ENCODE results near the gene ALOX12B. TPM values are rescaled to one million over a fixed set of nuclear protein-coding genes. Genes with fewer than 3 reads are reported as not detected.

The ALOX12B gene
- total and polyA plus RNA-seq, 2 donors (not counting 3 experiments of a cell fraction or from before 2014, with no cell fraction given): not detected

- no peaks in the 10 kb centered on the region for H4K20me1 ChIP-seq (replicated peaks; ENCODE audit: control insufficient read depth, extremely low read depth, insufficient read depth, low read length)
- H3K9me1 ChIP-seq (replicated peaks; ENCODE audit: control insufficient read depth, extremely low read depth, insufficient read depth, low read length): no peaks in the 10 kb centered on the region
- no peak overlapping the region for H2AFZ ChIP-seq (ENCODE audit: low read depth, low read length)
- FAIRE-seq (no peak), DNase-seq (ENCODE audit: low read depth, low spot score) (no peak)
- BruUV-seq (replicated peaks): no TSS peak
- peaks cover 0 to 3% of the 10 kb centered on the region in 2 experiments for H3K27me3 ChIP-seq (ENCODE audit: control insufficient read depth in 2 of 2, insufficient read depth in 2 of 2, low read length in 2 of 2)
- H3K79me2 ChIP-seq (ENCODE audit: control insufficient read depth, insufficient read depth, low read length): no peaks in the 10 kb centered on the region
- intact Hi-C loops (cut with micrococcal nuclease): no loop called here
- dilution Hi-C loops (cut with MboI; ENCODE audit: extremely low pct_ligation_motif_present, low sequenced_read_pairs): no loop called here
- TF ChIP-seq MYC (IDR thresholded peaks at IDR 0.05; ENCODE audit: low read depth, low read length) (no peak), POLR2AphosphoS5 (IDR thresholded peaks at IDR 0.05; ENCODE audit: insufficient read depth, low read depth, low read length) (no peak), JUN (IDR thresholded peaks at IDR 0.05; ENCODE audit: borderline replicate concordance, insufficient read depth, insufficient read length, low read depth) (no peak), EZH2 (IDR thresholded peaks at IDR 0.05; ENCODE audit: borderline replicate concordance, low read depth, low read length, severe bottlenecking) (no peak), CTCF (IDR thresholded peaks at IDR 0.05; ENCODE audit: extremely low read depth in 1 of 2, insufficient read depth in 1 of 2, low read depth in 1 of 2, low read length in 2 of 2) (no peak), FOS (IDR thresholded peaks at IDR 0.05; ENCODE audit: borderline replicate concordance, insufficient read depth, low read length) (no peak), MAX (IDR thresholded peaks at IDR 0.05; ENCODE audit: insufficient read depth, insufficient read length) (no peak), POLR2A (IDR thresholded peaks at IDR 0.05; ENCODE audit: low read depth, low read length) (no peak), GATA2 (IDR thresholded peaks at IDR 0.05; ENCODE audit: insufficient read depth, insufficient read length, low read depth, low read length) (no peak)
- ChIA-PET POLR2A (no interaction called here), CTCF (interaction anchor here (1.0 to 2.4 kb wide), 4 partner anchors 11 to 57 kb away, joined by 5 to 8 read pairs (median 6); no protein-coding TSS in a partner anchor)
- H3K9me3 ChIP-seq (replicated peaks; ENCODE audit: control insufficient read depth, insufficient read depth, low read length): no peaks in the 10 kb centered on the region
- no peaks in the 10 kb centered on the region for H3K4me1 ChIP-seq (ENCODE audit: control insufficient read depth, extremely low read depth, insufficient read depth, low read length)
- no peak overlapping the region for H3K4me2 ChIP-seq (ENCODE audit: insufficient read depth, low read length)
- H3K9ac ChIP-seq (replicated peaks; ENCODE audit: extremely low read depth, insufficient read depth, low read length): no peak overlapping the region
- H3K36me3 ChIP-seq (ENCODE audit: control insufficient read depth in 2 of 2, extremely low read depth in 1 of 2, insufficient read depth in 2 of 2, low read length in 2 of 2): no peaks in the 10 kb centered on the region
- H3K4me3 ChIP-seq (replicated peaks in 1 of 3; ENCODE audit: insufficient read depth in 1 of 3, low read depth in 1 of 3, low read length in 3 of 3): no peak overlapping the region
- H3K27ac ChIP-seq (ENCODE audit: insufficient read depth, low read depth, low read length): no peak overlapping the region
Observed at GRCh38 chr17:8046929-8047768, 40.4 kb downstream of the ALOX12B start.
